ENCODE measurements around the gene SLC66A3.
A peak's percentile ranks its signal among the peaks of the same experiment; 100 is the strongest.

SLC66A3 gene

DNA sequence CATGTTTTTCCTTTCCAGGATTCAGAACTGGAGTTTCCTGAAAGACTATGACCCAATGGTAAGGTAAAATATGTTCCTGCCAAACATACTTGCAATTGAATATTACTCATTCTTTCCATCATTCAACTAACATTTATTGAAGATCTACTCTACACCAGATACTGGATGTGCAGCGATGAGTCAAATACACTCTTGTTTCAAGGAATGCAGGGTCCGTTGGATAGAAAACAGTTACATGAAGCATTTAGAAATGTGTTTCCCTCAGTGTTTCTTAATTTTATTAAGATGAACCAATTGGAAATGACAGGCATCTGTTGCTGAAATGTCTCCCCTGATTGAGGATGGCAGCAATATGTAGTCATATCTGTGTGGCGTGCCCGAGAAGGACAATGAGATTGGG, 14.8 kb upstream of the SLC66A3 start:
- DNase-seq = no peak

DNA sequence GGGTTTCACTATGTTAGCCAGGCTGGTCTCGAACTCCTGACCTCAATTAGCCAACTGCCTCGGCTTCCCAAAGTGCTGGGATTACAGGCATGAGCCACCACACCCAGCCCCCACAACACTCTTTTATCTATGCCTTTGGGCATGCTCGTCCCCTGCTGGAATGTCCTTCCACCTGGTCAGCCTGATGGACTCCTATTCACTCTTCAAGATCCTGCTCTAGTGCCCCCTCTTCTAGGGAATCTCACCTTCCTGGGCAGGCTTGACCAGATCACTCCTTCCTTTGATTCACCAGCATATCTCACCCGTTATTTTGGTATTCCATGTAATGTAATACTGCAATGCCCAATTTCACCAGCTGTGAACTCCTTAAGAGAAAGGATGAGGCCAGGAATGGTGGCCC, 13.9 kb upstream of the SLC66A3 start:
- DNase-seq = no peak

DNA sequence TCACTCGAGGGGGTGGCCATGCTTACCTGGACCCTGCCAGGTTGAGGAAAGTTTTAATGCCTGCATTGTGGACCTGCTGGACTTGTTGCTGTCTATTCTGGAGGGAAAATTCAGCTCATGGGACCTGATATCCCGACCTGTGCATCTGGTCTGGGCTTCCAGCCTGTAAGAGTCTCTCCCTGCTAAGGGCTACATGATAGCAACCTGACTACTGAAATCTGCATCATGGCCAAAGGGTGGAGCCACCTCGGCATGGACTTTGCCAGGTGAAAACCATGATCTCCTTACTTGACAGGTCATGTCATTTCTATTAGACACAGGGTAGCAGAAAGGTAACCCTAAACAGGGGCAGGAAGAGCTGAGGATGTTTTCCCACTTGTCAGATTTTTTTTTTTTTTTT, 12.9 kb upstream of the SLC66A3 start:
- no peak for DNase-seq

DNA sequence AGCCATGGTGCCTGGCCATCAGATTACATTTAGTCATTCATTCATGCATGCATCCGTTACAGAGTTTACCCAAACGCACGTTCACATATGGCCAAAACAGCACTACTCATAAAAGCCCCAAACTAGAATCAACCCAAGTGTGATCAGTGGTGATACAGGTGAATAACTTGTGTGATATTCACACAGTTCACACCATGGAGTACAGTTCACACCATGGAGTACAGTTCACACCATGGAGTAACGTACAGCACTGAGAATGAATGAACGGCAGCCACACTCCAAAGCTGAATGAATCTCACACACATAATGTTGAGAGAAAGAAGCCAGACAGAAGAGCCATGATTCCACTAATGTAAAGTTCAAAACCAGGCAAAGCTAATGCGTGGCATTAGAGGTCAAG, 12.3 kb upstream of the SLC66A3 start:
- no peak for DNase-seq

DNA sequence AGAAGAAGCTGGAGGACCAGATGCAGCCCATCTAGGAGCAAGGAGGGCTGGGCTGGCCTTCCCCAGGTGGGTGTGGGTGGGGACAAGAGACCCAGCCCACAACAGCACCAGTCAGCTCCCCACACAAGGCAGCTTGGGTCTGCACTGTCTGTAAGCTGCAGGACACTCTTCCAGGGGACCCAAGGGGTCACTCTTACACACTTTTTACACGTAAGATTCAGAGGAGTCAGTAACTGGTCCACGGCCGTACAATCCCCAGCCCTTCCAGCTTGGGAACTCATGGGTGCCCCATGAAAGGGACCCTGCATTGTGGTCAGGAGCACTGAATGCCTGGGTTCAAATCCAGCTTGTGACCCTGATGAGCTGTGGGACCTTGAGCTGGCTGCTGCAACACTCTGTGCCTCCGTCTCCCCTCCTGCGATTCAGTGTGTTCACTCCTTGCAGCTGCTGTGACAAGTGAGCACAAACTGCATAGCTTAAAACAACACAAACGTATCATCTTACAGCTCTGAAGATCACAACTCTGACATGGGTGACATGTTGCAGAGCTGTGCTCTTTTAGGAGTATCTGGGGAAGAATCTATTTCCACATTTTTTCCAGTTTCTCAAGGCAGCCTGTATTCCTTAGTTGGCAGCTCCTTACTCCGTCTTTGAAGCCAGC, 11.1 kb upstream of the SLC66A3 start:
- no peak for DNase-seq

DNA sequence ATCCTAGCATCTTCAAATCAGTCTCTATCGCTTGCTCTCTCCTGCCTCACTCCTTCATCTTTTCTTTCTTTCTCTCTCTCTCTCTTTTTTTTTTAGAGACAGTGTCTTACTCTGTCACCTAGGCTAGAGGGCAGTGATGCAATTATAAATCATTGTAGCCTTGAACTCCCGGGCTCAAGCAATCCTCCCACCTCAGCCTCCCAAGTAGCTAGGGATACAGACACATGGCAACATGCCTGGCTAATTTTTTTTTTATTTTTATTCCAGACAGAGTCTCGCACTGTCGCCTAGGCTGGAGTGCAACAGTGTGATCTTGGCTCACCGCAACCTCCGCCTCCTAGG, 10.6 kb upstream of the SLC66A3 start:
- DNase-seq = no peak

DNA sequence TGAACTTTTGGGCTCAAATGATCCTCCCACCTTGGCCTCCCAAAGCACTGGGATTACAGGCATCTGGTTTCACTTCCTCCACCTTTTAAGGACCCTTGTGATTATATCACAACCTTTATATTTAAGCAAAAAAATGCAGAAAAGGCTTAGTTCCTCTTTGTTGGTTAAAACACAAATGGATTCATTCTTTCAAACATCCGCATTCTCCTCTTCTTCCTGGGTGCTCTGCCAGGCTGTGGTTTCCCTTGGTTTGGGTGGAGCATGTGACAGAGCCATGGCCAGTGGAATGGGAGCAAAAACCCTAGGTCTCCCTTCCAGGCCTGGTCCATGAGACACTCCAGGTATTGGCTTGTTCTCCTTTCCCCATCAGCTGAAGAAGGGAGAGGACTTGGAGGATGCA, 9.9 kb upstream of the SLC66A3 start:
- DNase-seq = no peak

DNA sequence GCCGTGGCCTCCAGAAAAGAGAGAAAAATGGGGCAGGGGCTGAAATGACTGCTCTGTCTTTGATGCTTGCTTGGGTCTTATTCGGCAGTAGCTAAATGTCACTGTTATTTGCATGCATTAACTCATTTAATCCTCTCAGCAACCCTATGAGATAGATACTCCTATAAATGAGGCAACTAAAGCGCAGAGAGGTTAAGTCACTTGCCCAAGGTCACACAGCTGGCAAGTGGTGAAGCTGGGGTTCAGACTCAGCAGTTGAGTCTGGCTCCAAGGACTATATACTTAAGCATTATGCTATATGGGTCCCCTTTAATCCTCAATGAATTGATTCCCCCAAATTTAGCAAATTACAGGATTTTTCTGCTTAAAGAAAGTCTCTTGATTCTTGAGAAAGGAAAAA, 9.2 kb upstream of the SLC66A3 start:
- DNase-seq = no peak

DNA sequence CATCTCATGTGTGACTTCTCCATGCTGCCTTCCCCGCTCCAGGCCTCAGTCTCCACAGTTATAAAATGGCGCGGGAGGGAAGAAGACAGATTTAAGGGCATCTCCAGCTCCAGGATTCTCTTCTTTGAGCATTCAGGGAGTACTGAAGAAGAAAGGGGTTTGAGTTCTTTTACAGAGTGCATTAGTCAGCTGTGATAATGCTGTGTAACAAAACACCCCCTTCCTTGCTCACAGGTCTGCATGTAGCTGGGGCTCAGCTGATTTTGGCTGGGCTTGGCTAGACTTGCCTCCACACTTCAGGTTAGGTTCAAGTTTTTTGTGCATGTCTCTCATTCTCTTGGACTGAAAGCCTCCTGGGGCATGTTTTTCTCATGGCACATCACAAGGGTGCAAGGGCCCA, 8.0 kb upstream of the SLC66A3 start:
- DNase-seq = no peak

DNA sequence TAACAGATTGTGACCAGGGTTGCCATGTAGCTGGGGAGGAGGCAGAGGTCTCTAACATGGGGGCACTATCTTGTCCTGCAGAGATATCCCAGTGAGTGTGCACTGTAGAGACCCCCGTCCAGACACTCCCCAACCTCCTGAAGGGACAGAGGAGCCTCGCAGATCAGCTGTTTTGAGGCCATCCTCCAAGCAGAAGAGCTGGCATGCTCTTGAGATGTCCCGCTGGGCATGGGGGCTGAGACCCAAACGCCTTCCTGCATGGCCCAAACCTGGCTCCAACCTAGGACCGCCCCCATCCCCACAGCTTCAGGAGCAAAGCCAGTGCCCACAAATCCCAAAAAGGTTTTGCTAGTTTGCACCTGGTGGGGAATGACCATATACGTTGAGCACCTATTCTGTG, 2.7 kb upstream of the SLC66A3 start:
- DNase-seq = no peak

DNA sequence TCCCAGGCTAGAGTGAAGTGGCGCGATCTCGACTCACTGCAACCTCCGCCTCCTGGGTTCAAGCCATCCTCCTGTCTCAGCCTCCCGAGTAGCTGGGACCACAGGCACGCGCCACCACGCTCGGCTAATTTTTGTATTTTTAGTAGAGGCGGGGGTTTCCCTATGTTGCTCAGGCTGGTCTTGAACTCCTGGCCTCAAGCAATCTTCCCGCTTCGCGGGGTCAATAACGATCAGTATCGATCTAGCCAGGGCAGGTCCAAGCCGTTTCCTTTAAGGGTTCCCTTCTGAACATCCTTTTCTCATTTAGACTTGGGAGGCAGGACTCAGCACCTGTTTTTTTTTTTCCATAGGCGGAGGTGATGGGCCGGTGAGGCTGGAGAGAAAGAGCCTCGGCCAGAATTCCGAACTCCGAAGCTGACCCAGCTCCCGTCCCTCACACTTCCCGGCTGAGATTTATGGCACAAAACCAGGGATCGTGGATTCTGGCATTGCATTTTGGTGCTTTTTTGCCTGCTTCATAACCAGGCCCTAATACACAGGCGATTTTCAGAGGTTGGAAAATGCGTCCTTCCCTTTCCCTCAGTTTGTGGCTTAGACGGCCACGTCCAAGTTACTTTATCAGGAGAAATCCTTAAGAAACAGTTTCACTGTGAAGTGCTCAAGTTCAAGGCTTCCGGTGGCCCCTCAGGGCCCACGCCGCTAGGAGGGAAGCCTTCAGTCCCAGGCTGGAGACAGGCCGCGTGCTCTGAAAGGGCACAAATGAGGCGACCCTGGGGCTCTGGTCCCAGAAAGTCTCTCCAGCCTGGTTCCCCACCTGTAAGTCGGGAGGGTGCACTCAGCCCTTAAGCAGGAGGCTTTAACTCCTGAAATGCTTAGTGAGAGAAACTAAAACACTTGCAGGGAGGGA, 998 bp upstream of the SLC66A3 start:
- DNase-seq = no peak

DNA sequence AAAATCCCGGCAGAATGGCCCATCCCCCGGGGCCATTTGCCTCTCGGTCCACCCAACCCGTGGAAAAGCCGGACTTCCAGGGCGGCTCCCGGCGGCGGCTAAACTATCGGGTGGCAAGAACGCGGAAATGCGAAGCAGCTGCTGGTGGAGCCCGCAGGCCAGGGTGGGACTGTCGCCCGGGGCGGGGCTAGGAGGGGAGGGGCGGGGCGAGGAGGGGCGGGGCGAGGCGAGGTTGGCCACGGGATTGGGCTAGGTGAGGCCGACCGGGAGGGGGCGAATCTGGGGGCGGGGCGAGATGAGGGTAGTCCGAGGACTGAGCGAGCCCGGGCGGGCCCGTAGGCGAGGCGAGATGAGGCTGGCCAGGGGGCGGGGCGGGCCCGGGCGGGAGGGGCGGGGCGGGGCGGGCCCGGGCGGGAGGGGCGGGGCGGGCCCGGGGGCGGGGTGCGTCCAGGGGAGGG, 315 bp upstream of the SLC66A3 start:
- peak; percentile 89 for DNase-seq

DNA sequence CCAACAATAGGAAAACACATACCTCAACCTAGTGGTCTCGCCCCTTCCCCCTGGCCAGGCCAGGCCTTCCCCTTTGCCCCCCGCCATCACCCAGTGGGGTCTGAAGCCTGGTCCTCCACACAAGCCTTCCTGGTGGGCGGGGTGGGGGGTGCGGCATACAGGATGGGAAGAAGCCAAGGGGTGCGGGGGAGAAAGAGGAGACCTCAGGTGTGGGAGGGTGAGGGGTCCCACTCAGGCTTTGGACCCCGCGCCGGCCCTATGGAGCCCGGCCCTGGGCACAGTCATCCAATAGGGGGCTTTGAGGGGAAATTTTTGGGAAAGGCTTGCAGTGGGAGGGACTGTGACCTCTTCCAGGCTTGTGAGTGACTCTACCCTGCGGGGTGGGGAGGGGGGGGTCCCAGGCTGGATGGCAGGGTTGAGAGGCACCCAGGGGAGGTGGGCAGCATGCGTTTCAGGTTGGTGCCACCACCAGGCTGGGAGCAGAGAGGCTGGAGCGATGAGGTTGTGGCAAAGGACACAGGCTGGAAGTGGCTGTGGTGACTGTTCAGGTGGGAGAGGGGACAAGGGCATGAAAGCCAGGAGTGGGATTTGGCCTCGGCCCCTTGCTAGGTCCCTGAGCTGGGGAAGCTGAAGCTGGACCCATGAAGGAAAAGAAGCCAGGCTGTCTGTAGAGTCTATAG, 1.3 kb downstream of the SLC66A3 start:
- DNase-seq = no peak

DNA sequence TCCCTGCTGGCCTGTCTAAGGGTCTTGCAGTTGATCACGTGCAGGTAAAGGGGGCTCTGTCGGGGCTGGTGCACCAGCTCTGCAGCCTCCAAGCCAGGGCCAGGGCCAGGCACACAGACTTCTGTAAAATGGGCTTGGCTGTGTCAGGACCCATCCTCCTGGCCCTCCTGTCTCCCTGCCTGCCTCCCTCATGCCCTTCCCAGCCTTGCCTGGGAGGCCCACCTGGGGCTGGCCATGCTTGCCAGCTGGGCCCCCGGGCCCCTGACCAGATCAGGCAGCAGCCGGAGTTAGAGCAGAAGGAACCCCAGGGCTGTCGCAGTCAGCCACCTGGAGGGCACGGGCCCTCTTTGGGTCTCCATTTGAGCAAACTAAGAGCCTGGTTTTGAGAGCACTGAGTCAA, 2.0 kb downstream of the SLC66A3 start:
- DNase-seq = no peak

DNA sequence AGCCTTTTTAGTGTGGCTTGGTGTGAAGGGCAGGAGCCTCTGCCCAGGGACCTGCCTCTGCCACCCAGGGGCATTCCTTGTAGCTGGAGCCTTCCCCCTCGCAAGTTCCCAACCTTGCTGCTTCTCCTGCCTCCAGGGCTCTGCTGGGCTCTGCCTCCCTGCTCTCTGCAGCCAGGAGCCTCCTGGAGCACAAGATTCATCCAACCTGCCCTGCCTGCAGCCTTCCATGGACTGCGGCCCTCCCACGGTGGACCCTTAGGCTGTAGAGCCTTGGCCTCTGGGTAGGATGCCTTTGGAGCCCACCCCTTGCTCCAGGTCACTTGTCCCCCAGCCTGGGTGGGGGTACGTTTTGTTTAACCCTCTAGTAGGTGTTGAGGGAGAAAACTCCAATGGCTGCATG, 2.5 kb downstream of the SLC66A3 start:
- no peak for DNase-seq

DNA sequence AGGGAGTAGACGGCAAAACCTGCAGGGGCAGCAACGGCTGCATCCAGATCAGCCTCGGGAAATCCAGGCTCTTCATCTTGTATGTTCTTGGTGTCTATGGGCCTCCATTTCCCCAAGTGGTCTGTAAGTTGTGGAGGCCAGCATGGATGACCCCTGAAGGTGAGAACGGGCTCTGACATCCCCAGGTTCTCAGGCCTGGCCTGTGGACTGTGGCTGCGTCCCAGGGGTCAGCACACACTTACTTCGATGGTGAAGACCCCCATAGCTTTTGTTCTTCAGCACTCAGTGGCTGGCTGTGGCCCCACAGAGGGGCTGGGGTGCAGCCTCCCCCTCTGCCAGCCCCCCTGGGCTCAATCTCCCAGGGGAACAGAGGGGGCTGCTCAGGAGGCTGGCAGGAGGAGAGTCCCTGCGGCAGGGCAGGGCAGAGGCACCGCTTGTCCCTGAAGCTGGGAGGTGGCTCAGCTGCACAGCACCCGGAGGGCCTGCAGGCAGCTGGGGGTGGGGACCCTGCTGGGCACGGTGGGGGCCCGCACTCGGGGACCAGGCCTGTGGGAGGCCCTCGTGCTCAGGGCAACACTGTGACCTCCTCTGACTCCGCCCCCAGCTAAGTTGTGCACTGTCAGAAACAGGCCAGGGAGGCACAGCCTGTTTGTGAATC, 3.8 kb downstream of the SLC66A3 start:
- no peak for DNase-seq

DNA sequence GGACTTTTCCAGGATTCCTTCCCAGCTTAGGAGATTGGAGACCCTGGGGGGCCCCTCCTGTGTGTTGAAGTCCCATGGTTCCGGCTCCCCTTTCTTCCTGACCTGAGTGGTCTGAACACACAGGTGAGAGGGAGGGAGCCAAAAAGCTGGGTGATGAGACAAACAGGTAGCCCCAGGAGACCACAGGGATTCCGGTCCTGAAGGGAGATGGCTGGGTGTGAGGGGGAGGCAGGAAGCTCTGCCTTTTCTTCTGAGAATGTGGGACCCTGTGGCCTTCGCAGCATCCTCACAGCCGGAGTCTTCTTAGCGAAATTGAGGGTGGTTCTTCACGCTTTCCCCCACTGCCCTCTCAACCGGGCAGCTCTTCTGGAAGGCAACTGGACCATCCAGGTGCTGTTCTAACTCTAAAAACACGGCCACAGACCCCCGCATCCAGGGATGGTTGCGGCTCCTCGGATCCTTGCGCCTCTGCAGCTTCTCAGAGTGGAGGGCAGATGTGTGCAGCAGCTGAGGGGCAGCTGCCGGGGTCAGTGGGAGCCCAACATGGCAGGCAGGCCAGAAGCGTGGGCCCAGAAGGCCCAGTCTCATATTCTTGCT, 4.4 kb downstream of the SLC66A3 start:
- no peak for DNase-seq

DNA sequence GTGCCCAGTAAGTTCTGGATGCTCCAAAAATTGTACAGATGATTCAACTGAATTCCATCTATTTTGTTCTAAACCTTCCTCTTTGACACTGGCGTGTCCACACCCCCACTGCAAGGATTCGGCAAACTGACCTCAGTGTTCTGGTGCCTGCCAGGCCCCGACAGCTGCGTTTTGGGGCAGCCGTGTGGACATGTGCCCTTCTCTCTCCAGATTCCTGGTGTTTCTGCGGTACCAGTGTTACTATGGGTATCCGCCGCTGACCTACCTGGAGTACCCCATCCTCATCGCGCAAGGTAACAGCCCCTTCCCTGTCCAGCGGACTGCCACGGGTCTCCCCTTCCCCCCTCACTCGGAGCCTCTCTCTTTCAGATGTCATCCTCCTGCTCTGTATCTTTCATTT, 5.0 kb downstream of the SLC66A3 start:
- DNase-seq = no peak

DNA sequence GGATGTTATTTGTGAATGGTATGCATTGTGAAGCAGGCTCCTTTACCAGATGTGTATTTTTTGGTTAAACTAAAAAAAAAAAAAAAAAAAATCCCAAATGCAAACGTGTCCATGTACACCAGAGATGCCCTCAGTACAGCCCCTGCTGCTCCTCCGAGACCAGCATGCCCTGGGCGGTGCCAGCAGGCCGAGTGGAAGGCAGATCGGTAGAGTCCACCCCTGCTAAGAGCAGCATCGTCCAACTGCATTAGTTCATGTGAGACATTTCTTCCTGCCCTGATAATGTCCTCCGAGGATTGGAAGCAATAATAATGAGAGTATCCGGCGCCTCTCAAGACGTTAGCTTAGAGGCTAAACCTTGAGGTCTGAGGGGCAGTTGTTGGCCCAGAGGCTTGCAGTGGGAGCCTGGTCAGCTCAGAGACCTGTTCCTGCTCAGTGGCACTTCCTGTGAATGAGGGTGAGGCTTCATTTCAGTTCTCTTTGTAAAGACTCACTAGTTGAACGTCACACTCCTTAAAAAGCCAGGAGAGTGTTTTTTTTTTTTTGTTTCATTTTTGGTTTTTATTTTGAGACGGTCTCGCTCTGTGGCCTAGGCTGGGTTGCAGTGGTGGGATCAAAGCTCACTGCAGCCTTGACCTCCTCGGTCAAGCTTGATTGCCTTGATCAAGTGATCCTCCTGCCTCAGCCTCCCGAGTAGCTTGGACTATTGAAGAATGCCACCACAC, 5.6 kb downstream of the SLC66A3 start:
- no peak for DNase-seq

DNA sequence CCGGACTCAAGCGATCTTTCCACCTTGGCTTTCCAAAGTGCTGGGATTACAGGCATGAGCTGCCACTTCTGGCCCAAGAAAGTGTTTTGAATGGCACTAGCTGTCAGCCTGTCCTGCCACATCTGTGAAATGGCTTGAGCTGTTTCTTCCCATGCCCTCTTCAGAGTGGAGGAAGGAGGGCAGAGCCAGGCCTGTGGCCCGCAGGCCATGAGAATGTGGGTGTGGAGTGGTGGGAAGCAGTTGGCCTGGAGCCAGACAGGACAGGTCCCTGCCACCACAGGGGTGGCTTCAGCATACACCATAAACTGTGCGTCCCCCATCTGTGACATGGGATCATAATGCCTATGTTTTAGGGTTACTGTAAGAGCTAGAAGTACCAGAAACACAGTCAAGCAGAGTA, 6.5 kb downstream of the SLC66A3 start:
- no peak for DNase-seq

DNA sequence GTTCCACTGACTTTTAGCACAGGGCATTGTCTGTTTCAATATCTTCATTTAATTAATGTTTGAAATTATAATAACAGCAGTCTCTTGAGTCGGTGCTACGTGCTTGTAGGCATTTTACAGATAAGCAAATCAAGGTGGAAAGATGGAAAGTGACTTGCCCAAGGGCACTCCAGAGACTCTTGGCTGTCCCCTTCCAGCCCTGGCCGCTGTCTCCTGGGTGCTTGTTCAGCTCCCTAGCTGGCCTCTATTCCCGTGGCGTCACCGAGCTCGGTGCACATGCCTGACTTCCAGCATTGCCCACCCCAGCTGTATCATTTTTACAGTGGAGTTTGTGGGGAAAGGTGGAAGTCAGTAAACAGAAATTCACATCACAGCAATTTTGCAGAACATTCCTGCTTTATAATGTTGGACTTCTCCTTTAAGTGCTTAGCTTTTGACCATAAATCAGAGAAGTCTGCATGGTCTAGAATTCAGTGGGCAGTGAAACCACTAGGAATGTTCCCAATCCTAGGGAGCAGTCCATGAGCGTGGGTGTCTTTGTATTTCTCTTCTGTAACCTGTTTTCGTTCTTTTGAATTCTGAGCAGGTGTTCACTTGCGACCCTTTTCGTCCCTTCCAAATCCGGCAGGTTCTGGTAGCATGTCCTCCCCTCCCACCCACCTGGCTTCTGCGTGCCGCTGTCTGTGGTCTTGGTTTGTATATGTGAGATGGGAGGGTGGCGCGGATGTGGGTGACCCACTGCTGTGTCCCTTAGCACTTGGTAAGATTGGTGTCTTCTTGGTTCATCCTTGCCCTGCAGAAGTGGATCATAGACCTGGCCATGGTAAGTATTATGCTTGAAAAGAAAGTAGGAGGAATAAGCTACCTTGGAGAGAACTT, 8.4 kb downstream of the SLC66A3 start:
- no peak for DNase-seq
